ENCODE measurements around the gene FAM43A. TPM values are rescaled to one million over a fixed set of nuclear protein-coding genes. Genes with fewer than 3 reads are reported as not detected.

The FAM43A gene
- polyA plus RNA-seq, 1 experiment = 14.6 TPM

- TF ChIP-seq, protein P1, sequence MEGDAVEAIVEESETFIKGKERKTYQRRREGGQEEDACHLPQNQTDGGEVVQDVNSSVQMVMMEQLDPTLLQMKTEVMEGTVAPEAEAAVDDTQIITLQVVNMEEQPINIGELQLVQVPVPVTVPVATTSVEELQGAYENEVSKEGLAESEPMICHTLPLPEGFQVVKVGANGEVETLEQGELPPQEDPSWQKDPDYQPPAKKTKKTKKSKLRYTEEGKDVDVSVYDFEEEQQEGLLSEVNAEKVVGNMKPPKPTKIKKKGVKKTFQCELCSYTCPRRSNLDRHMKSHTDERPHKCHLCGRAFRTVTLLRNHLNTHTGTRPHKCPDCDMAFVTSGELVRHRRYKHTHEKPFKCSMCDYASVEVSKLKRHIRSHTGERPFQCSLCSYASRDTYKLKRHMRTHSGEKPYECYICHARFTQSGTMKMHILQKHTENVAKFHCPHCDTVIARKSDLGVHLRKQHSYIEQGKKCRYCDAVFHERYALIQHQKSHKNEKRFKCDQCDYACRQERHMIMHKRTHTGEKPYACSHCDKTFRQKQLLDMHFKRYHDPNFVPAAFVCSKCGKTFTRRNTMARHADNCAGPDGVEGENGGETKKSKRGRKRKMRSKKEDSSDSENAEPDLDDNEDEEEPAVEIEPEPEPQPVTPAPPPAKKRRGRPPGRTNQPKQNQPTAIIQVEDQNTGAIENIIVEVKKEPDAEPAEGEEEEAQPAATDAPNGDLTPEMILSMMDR (IDR thresholded peaks at IDR 0.05; ENCODE audit: insufficient read depth, low read depth, low read length) = no peak
- H3K4me3 ChIP-seq (ENCODE audit: low read depth, low read length) = no peak overlapping the region
- peaks cover 7% of the 10 kb centered on the region for H3K27me3 ChIP-seq (ENCODE audit: control insufficient read depth, insufficient read depth, low read length)
- ChIA-PET CTCF (no interaction called here), POLR2A (no interaction called here)
- DNase-seq (ENCODE audit: low read depth) = no peak
- H3K36me3 ChIP-seq (ENCODE audit: control insufficient read depth, insufficient read depth, low read length) = no peaks in the 10 kb centered on the region
Observed at GRCh38 chr3:194713299-194714136, 27.8 kb downstream of the FAM43A start.

GRCh38 chr3:194714137-194714455, 28.4 kb downstream of the FAM43A start:
- DNase-seq (ENCODE audit: low read depth) = no peak
- no peak overlapping the region for H3K4me3 ChIP-seq (ENCODE audit: low read depth, low read length)
- TF ChIP-seq, protein P1 (IDR thresholded peaks at IDR 0.05; ENCODE audit: insufficient read depth, low read depth, low read length) = no peak
- no peaks in the 10 kb centered on the region for H3K36me3 ChIP-seq (ENCODE audit: control insufficient read depth, insufficient read depth, low read length)
- CTCF ChIA-PET = no interaction called here
- H3K27me3 ChIP-seq (ENCODE audit: control insufficient read depth, insufficient read depth, low read length) = peaks cover 7% of the 10 kb centered on the region
- POLR2A ChIA-PET = no interaction called here

GRCh38 chr3:194714564-194714963, 28.9 kb downstream of the FAM43A start:
- POLR2A ChIA-PET = no interaction called here
- TF ChIP-seq, protein P1 (IDR thresholded peaks at IDR 0.05; ENCODE audit: insufficient read depth, low read depth, low read length) = no peak
- no peaks in the 10 kb centered on the region for H3K36me3 ChIP-seq (ENCODE audit: control insufficient read depth, insufficient read depth, low read length)
- peaks cover 7% of the 10 kb centered on the region for H3K27me3 ChIP-seq (ENCODE audit: control insufficient read depth, insufficient read depth, low read length)
- CTCF ChIA-PET = no interaction called here
- no peak for DNase-seq (ENCODE audit: low read depth)
- H3K4me3 ChIP-seq (ENCODE audit: low read depth, low read length) = no peak overlapping the region

DNA sequence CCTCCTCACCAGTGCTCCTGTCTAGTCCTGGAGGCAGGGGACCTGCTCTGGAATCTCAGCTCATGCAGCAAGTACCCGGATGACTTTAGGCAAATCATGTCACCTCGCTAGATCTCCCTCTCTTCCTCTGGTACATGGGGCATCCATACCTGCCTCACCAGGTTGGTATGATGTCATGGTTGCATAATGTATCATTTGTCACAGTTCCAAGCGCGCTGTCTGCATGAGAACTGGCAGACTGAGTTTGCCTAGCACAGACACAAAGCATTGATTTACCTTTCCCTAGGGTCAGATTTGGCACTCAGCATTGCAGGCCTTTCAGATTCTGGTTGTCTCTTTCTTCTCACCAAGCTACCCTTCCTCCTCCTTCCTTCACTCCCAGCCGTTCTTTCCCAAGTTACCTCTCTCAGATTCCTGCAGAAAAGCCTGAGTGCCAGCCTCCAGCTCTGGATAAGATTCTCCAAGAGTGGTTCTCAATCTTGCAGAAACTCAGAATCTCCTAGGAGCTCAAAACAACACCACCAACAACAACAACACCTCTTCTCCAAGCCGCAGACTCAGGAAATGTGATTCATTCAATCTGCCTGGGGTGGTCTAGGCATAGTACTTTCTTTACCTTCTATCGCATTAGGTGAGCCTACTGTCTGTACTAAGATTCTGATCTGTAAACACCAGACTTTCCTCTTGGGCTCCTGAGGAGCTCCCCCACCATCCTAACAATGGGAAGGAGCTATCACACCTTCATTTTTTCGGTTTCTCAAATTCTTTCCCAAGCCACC, 29.5 kb downstream of the FAM43A start:
- H3K4me3 ChIP-seq (ENCODE audit: low read depth, low read length) = no peak overlapping the region
- H3K36me3 ChIP-seq (ENCODE audit: control insufficient read depth, insufficient read depth, low read length) = no peaks in the 10 kb centered on the region
- TF ChIP-seq, protein P1 (IDR thresholded peaks at IDR 0.05; ENCODE audit: insufficient read depth, low read depth, low read length) = no peak
- ChIA-PET CTCF (no interaction called here), POLR2A (no interaction called here)
- DNase-seq (ENCODE audit: low read depth) = no peak
- H3K27me3 ChIP-seq (ENCODE audit: control insufficient read depth, insufficient read depth, low read length) = peaks cover 7% of the 10 kb centered on the region

- TF ChIP-seq, protein P1 (IDR thresholded peaks at IDR 0.05; ENCODE audit: insufficient read depth, low read depth, low read length) = no peak
- ChIA-PET CTCF (interaction anchor here (1.1 kb wide), 1 partner anchor 9 kb away, joined by 3 read pairs; no protein-coding TSS in a partner anchor), POLR2A (no interaction called here)
- no peak overlapping the region for H3K4me3 ChIP-seq (ENCODE audit: low read depth, low read length)
- H3K36me3 ChIP-seq (ENCODE audit: control insufficient read depth, insufficient read depth, low read length) = no peaks in the 10 kb centered on the region
- DNase-seq (ENCODE audit: low read depth) = no peak
- peaks cover 7% of the 10 kb centered on the region for H3K27me3 ChIP-seq (ENCODE audit: control insufficient read depth, insufficient read depth, low read length)
Observed at GRCh38 chr3:194718079-194718478, 32.4 kb downstream of the FAM43A start.

All from BJ (cell line).